Uterus (tissue), 2 donors: ENCODE measurements around the gene MEIG1.

Source experiments
- POLR2A ChIP-seq, 2 donors: fragments of 450-650 bp; IDR thresholded peaks; one replicate each; pipeline ENCODE4 v1.6.1; 2016; ENCODE audit warnings: antibody characterized with exemption in 2 of 2, mild to moderate bottlenecking in 1 of 2, moderate library complexity in 1 of 2
- TF ChIP-seq, protein P1 (sequence below), 4 experiments: fragments of 200-600 bp in 2 of 4; fragments of 450-650 bp in 2 of 4; sonication (generic) in 2 of 4; IDR thresholded peaks; one replicate each; pipeline ENCODE4 v1.5.1; 2016 to 2019; ENCODE audit warnings: antibody characterized with exemption in 4 of 4, mild to moderate bottlenecking in 2 of 4, moderate library complexity in 1 of 4

DNA sequence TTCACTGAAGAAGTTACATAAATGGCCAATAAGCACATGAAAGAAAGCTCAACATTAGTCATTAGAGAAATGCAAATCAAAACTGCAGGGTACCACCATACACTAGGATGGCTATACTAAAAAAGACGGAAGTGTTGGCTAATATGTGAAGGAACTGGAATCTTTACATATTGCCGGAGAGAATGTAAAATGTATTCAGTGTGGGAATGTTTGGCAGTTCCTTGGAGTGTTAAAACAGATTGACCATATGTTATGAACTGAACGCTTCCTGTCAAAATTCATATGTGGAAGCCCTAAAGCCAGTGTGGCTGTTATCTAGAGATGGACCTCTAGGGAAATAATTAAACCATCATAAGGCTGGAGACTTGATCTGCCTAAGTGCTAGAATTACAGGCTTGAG, 47.4 kb upstream of the MEIG1 start:
- TF ChIP-seq POLR2A (IDR thresholded peaks at IDR 0.05): no peak
- TF ChIP-seq, protein P1, sequence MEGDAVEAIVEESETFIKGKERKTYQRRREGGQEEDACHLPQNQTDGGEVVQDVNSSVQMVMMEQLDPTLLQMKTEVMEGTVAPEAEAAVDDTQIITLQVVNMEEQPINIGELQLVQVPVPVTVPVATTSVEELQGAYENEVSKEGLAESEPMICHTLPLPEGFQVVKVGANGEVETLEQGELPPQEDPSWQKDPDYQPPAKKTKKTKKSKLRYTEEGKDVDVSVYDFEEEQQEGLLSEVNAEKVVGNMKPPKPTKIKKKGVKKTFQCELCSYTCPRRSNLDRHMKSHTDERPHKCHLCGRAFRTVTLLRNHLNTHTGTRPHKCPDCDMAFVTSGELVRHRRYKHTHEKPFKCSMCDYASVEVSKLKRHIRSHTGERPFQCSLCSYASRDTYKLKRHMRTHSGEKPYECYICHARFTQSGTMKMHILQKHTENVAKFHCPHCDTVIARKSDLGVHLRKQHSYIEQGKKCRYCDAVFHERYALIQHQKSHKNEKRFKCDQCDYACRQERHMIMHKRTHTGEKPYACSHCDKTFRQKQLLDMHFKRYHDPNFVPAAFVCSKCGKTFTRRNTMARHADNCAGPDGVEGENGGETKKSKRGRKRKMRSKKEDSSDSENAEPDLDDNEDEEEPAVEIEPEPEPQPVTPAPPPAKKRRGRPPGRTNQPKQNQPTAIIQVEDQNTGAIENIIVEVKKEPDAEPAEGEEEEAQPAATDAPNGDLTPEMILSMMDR (IDR thresholded peaks at IDR 0.05): no peak
